Adrenal gland (tissue), 5 donors: ENCODE measurements around the gene GPHN.

ENCODE experiments used
- POLR2A ChIP-seq, 2 donors: fragments of 450-650 bp; IDR thresholded peaks; one replicate each; pipeline ENCODE4 v1.6.1; 2017; ENCODE audit warnings: antibody characterized with exemption in 2 of 2, mild to moderate bottlenecking in 2 of 2, moderate library complexity in 1 of 2
- TF ChIP-seq, protein P1 (sequence below), 6 experiments: fragments of 450-650 bp in 4 of 6; fragments of 200-600 bp in 2 of 6; sonication (generic) in 1 of 6; IDR thresholded peaks; 1 replicate in 5 of 6; 2 replicates in 1 of 6; pipeline versions ENCODE4 v1.5.1 to v1.8.0; 2016 to 2021; ENCODE audit warnings: antibody characterized with exemption in 6 of 6, mild to moderate bottlenecking in 2 of 6, moderate library complexity in 1 of 6
- donor health status: DM: no; HTN: no; CAD: no.

DNA sequence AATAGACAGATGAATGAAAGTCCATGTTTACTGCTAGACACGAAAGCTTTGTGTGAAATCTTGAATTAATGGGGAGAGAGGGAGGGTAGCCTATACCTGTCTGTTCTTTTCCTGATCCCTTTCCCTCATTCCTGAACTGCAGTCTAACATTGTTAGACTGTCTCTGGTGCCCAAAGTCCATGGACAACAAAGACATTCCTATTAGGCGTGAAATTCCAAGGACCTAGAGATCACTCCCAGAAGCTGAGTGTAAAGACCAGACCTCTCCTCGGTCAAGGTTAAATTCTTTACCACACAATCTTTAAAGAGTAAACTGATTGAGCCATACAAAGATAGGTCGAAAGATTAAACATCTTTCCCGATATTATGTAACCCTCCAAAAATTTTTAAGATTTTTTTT lies 410.6 kb downstream of the GPHN start:
- TF ChIP-seq POLR2A (IDR thresholded peaks at IDR 0.05): no peak
- TF ChIP-seq, protein P1, sequence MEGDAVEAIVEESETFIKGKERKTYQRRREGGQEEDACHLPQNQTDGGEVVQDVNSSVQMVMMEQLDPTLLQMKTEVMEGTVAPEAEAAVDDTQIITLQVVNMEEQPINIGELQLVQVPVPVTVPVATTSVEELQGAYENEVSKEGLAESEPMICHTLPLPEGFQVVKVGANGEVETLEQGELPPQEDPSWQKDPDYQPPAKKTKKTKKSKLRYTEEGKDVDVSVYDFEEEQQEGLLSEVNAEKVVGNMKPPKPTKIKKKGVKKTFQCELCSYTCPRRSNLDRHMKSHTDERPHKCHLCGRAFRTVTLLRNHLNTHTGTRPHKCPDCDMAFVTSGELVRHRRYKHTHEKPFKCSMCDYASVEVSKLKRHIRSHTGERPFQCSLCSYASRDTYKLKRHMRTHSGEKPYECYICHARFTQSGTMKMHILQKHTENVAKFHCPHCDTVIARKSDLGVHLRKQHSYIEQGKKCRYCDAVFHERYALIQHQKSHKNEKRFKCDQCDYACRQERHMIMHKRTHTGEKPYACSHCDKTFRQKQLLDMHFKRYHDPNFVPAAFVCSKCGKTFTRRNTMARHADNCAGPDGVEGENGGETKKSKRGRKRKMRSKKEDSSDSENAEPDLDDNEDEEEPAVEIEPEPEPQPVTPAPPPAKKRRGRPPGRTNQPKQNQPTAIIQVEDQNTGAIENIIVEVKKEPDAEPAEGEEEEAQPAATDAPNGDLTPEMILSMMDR (IDR thresholded peaks at IDR 0.05): no peak
